Astrocyte (in vitro differentiated cells and primary cell): Measurements from ENCODE around the gene ZNF256.

Source experiments
- CTCF ChIP-seq: IDR thresholded peaks from 2 replicates; pipeline ENCODE4 v1.5.1; 2011; ENCODE audit warnings: low read depth, mild to moderate bottlenecking, inconsistent platforms, low read length, moderate library complexity; ENCODE audit not compliant: insufficient read depth
- EZH2 ChIP-seq: IDR thresholded peaks from 2 replicates; pipeline ENCODE4 v1.6.1; 2012; ENCODE audit warnings: mild to moderate bottlenecking, low read length, inconsistent platforms; ENCODE audit not compliant: insufficient read depth

GRCh38 chr19:57927587-57927986, 19.9 kb downstream of the ZNF256 start:
- TF ChIP-seq CTCF (no peak), EZH2 (no peak)
